ENCODE data around the gene NECTIN4.

Gene NECTIN4

DNA sequence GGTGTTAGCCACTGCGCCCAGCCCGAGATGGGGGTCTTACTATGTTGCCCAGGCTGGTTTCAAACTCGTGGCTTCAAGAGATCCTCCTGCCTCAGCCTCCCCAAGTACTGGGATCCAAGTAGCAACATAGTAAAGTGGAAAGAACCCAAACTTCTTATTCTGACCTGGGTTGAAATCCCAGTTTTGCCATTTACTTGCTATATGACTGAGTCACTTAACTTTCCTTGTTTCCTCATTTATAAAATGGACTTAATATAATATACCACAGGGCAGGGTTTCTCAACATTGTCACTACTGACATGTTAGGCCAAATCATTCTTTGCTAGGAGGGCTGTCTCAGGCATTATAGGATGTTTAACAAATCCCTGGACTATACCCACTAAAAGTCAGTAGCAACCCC is 21.8 kb upstream of the NECTIN4 start:
- peaks cover 57% of the 10 kb centered on the region for H3K36me3 ChIP-seq (ENCODE audit: control insufficient read depth, low read length)
- H3K79me2 ChIP-seq (ENCODE audit: control insufficient read depth, low read length), result peaks cover 96% of the 10 kb centered on the region
- H3F3A ChIP-seq (ENCODE audit: control insufficient read depth, insufficient read depth), result 0 out of 2 replicates have a peak, but pooled peaks cover 2% of the 10 kb centered on the region
- H3K4me1 ChIP-seq (ENCODE audit: control insufficient read depth, low read length), result peaks cover 43% of the 10 kb centered on the region
- TF ChIP-seq, protein P1, sequence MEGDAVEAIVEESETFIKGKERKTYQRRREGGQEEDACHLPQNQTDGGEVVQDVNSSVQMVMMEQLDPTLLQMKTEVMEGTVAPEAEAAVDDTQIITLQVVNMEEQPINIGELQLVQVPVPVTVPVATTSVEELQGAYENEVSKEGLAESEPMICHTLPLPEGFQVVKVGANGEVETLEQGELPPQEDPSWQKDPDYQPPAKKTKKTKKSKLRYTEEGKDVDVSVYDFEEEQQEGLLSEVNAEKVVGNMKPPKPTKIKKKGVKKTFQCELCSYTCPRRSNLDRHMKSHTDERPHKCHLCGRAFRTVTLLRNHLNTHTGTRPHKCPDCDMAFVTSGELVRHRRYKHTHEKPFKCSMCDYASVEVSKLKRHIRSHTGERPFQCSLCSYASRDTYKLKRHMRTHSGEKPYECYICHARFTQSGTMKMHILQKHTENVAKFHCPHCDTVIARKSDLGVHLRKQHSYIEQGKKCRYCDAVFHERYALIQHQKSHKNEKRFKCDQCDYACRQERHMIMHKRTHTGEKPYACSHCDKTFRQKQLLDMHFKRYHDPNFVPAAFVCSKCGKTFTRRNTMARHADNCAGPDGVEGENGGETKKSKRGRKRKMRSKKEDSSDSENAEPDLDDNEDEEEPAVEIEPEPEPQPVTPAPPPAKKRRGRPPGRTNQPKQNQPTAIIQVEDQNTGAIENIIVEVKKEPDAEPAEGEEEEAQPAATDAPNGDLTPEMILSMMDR (IDR thresholded peaks at IDR 0.05; ENCODE audit: low read depth, low read length, poor library complexity, severe bottlenecking), result no peak
- peak overlapping the region; percentile 12; the same call in 1 of the 2 replicates for H3K4me2 ChIP-seq (ENCODE audit: low read length)
- H3K4me3 ChIP-seq (ENCODE audit: low read length), result no peak overlapping the region
- peaks cover 13% of the 10 kb centered on the region; the same call in 1 of the 2 replicates for H4K20me1 ChIP-seq (ENCODE audit: control insufficient read depth, insufficient read depth, low read depth, low read length)
- no peak overlapping the region for H3K27ac ChIP-seq (ENCODE audit: low read depth, low read length)
- H3K27me3 ChIP-seq (ENCODE audit: control insufficient read depth, low read length), result no peaks in the 10 kb centered on the region
- H3K9me3 ChIP-seq (ENCODE audit: control insufficient read depth, insufficient read depth, low read length), result no peaks in the 10 kb centered on the region
- H3K9me2 ChIP-seq (replicated peaks; ENCODE audit: control insufficient read depth, low read length), result no peaks in the 10 kb centered on the region

DNA sequence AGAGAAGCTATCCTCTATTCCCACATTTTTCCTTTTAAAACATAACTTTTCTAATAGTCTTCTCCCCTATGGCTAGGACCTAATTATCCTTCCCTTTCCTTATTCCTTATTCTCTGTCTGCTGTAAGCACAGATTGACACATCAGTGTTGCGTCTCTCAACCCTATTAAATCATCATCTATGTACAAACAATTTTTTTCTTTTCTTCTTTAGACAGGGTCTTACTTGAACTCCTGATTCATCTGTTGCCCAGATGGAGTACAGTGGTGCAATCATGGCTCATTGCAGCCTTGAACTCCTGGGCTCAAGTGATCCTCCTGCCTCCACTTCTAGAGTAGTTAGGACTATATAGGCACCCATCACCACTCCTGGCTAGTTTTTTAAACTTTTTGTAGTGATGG is 17.1 kb upstream of the NECTIN4 start:
- Histone ChIP-seq H3K27ac (ENCODE audit: low read depth, low read length) (no peak overlapping the region), H4K20me1 (ENCODE audit: control insufficient read depth, insufficient read depth, low read depth, low read length) (no peaks in the 10 kb centered on the region), H3K9me2 (replicated peaks; ENCODE audit: control insufficient read depth, low read length) (no peaks in the 10 kb centered on the region), H3K36me3 (ENCODE audit: control insufficient read depth, low read length) (peaks cover 38% of the 10 kb centered on the region), H3K4me3 (ENCODE audit: low read length) (no peak overlapping the region), H3K4me2 (ENCODE audit: low read length) (no peak overlapping the region), H3K79me2 (ENCODE audit: control insufficient read depth, low read length) (peaks cover 76% of the 10 kb centered on the region), H3K9me3 (ENCODE audit: control insufficient read depth, insufficient read depth, low read length) (no peaks in the 10 kb centered on the region), H3F3A (ENCODE audit: control insufficient read depth, insufficient read depth) (no peaks in the 10 kb centered on the region), H3K4me1 (ENCODE audit: control insufficient read depth, low read length) (peaks cover 2% of the 10 kb centered on the region), H3K27me3 (ENCODE audit: control insufficient read depth, low read length) (no peaks in the 10 kb centered on the region)
- TF ChIP-seq, protein P1 (IDR thresholded peaks at IDR 0.05; ENCODE audit: low read depth, low read length, poor library complexity, severe bottlenecking), result no peak
- no peak for TF ChIP-seq EZH2phosphoT487 (IDR thresholded peaks at IDR 0.05; ENCODE audit: borderline replicate concordance, low read length)

DNA sequence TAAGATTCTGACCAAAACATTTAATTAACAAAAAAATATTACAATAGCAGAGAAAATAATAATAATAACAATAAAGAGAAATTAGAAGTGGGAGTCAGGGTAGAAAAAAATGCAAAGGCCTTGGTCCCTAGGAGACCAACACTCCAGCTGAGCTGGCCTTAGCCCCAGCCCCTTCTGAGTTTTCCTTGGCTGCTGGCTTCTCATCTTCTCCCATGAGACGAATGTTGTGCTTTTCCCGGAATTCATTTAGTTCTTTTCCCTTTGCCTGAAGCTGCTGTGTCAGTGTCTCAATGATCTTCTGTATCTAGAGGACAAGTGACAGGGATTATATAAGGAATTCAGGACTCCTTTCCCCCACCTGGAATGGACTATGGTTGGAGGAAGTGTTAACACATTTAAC is 11.2 kb upstream of the NECTIN4 start:
- TF ChIP-seq, protein P1 (IDR thresholded peaks at IDR 0.05; ENCODE audit: low read depth, low read length, poor library complexity, severe bottlenecking), result no peak
- TF ChIP-seq EZH2phosphoT487 (IDR thresholded peaks at IDR 0.05; ENCODE audit: borderline replicate concordance, low read length), result no peak
- no peaks in the 10 kb centered on the region for H3K9me3 ChIP-seq (ENCODE audit: control insufficient read depth, insufficient read depth, low read length)
- H3K4me2 ChIP-seq (ENCODE audit: low read length), result no peak overlapping the region
- no peak overlapping the region for H3K4me3 ChIP-seq (ENCODE audit: low read length)
- peaks cover 24% of the 10 kb centered on the region for H3K4me1 ChIP-seq (ENCODE audit: control insufficient read depth, low read length)
- H4K20me1 ChIP-seq (ENCODE audit: control insufficient read depth, insufficient read depth, low read depth, low read length), result no peaks in the 10 kb centered on the region
- H3K27me3 ChIP-seq (ENCODE audit: control insufficient read depth, low read length), result no peaks in the 10 kb centered on the region
- H3K9me2 ChIP-seq (replicated peaks; ENCODE audit: control insufficient read depth, low read length), result no peaks in the 10 kb centered on the region
- H3F3A ChIP-seq (ENCODE audit: control insufficient read depth, insufficient read depth), result peaks cover 21% of the 10 kb centered on the region
- no peak overlapping the region for H3K27ac ChIP-seq (ENCODE audit: low read depth, low read length)
- peaks cover 21% of the 10 kb centered on the region for H3K79me2 ChIP-seq (ENCODE audit: control insufficient read depth, low read length)
- H3K36me3 ChIP-seq (ENCODE audit: control insufficient read depth, low read length), result peaks cover 33% of the 10 kb centered on the region

Measured in DOHH2 (cell line).